IgD-negative memory B cell (primary cell): ENCODE data around the gene ZNF764. TPM values are rescaled to one million over a fixed set of nuclear protein-coding genes. Genes with fewer than 3 reads are reported as not detected.
"Not testable (repeated sequence)": the region's sequence is repeated elsewhere in the genome, so short reads cannot be mapped to it uniquely, and the experiment has no call there.

Source experiments
- H3K27ac Mint-ChIP-seq, 3 donors: one replicate each; pipeline ENCODE4 v1.8.0; 2020 to 2022; ENCODE audit warnings: mild to moderate bottlenecking in 3 of 3, mixed read lengths in 3 of 3, moderate library complexity in 1 of 3
- H3K27me3 Mint-ChIP-seq: one replicate; pipeline ENCODE4 v1.8.0; 2021; ENCODE audit warnings: mixed read lengths
- H3K36me3 Mint-ChIP-seq: one replicate; pipeline ENCODE4 v1.8.0; 2020; ENCODE audit warnings: mild to moderate bottlenecking, mixed read lengths
- H3K4me1 Mint-ChIP-seq, 3 donors: one replicate each; pipeline ENCODE4 v1.8.0; 2020 to 2022; ENCODE audit warnings: mixed read lengths in 3 of 3, mild to moderate bottlenecking in 1 of 3
- H3K4me3 Mint-ChIP-seq, 4 donors: one replicate each; pipeline ENCODE4 v1.8.0; 2020 to 2022; ENCODE audit warnings: mild to moderate bottlenecking in 4 of 4, mixed read lengths in 4 of 4, moderate library complexity in 3 of 4
- H3K9me3 Mint-ChIP-seq, 3 donors: one replicate each; pipeline ENCODE4 v1.8.0; 2020 to 2021; ENCODE audit warnings: mixed read lengths in 3 of 3, mild to moderate bottlenecking in 1 of 3
- polyA plus RNA-seq: library from polyadenylated mRNA; unstranded; fragments of 300-500 nt; fragmentation: Illumina TruSeq; gene quantifications from one replicate; pipeline ENCODE4 v1.2.3, GENCODE V29; 2021

Gene ZNF764
- polyA plus RNA-seq, result 6.2 TPM

GRCh38 chr16:30557957-30558788, at the start of gene ZNF764:
ZNF764 (minus strand) TSS chr16:30558374; CDS start chr16:30558182, 192 bp downstream.
- Mint-ChIP-seq H3K36me3 (peaks cover 2% of the 10 kb centered on the region), H3K9me3 (no peaks in the 10 kb centered on the region), H3K27me3 (peaks cover 6% of the 10 kb centered on the region), H3K4me1 (peaks cover 12 to 18% (median 14%) of the 10 kb centered on the region in 3 donors), H3K4me3 (peak within 1 kb of the TSS; percentile 84 to 95 (median 94)), H3K27ac (peak within 1 kb of the TSS; percentile 89 to 94 (median 93))

GRCh38 chr16:30606004-30606403, 47.8 kb upstream of the ZNF764 start:
- Mint-ChIP-seq H3K36me3 (no peaks in the 10 kb centered on the region), H3K27me3 (no peaks in the 10 kb centered on the region), H3K4me3 (no peak overlapping the region), H3K9me3 (no peaks in the 10 kb centered on the region), H3K27ac (no peak overlapping the region), H3K4me1 (peaks cover 7 to 13% (median 10%) of the 10 kb centered on the region in 3 donors)

- H3K9me3 Mint-ChIP-seq, result no peaks in the 10 kb centered on the region
- H3K27ac Mint-ChIP-seq, result no peak overlapping the region
- H3K4me3 Mint-ChIP-seq, result peak overlapping the region in 1 of 4 donors; percentile 51
- no peaks in the 10 kb centered on the region for H3K36me3 Mint-ChIP-seq
- no peaks in the 10 kb centered on the region for H3K27me3 Mint-ChIP-seq
- peaks cover 2 to 8% (median 3%) of the 10 kb centered on the region in 3 donors for H3K4me1 Mint-ChIP-seq
Observed at GRCh38 chr16:30605158-30605557, 47.0 kb upstream of the ZNF764 start.

GRCh38 chr16:30604316-30604947, 46.3 kb upstream of the ZNF764 start:
- no peaks in the 10 kb centered on the region for H3K36me3 Mint-ChIP-seq
- H3K27me3 Mint-ChIP-seq, result no peaks in the 10 kb centered on the region
- peak overlapping the region in 1 of 4 donors; percentile 41 for H3K4me3 Mint-ChIP-seq
- peaks cover 0 to 7% (median 3%) of the 10 kb centered on the region in 3 donors for H3K4me1 Mint-ChIP-seq
- H3K27ac Mint-ChIP-seq, result no peak overlapping the region
- H3K9me3 Mint-ChIP-seq, result no peaks in the 10 kb centered on the region

GRCh38 chr16:30603945-30604315, 45.8 kb upstream of the ZNF764 start:
- Mint-ChIP-seq H3K9me3 (no peaks in the 10 kb centered on the region), H3K36me3 (no peaks in the 10 kb centered on the region), H3K27ac (no peak overlapping the region), H3K27me3 (no peaks in the 10 kb centered on the region), H3K4me3 (no peak overlapping the region), H3K4me1 (peaks cover 0 to 4% (median 2%) of the 10 kb centered on the region in 3 donors)

- Mint-ChIP-seq H3K4me1 (peaks cover 0 to 4% (median under 1%) of the 10 kb centered on the region in 3 donors), H3K4me3 (peak overlapping the region in 1 of 4 donors; percentile 71), H3K9me3 (no peaks in the 10 kb centered on the region), H3K27ac (no peak overlapping the region), H3K27me3 (no peaks in the 10 kb centered on the region), H3K36me3 (no peaks in the 10 kb centered on the region)
Observed at GRCh38 chr16:30602616-30603277, 44.6 kb upstream of the ZNF764 start.

GRCh38 chr16:30601966-30602365, 43.8 kb upstream of the ZNF764 start:
- Mint-ChIP-seq H3K4me1 (peaks cover 0 to 4% (median 0%) of the 10 kb centered on the region in 3 donors), H3K9me3 (no peaks in the 10 kb centered on the region), H3K27me3 (no peaks in the 10 kb centered on the region), H3K4me3 (no peak overlapping the region), H3K36me3 (no peaks in the 10 kb centered on the region), H3K27ac (no peak overlapping the region)

GRCh38 chr16:30600929-30601328, 42.8 kb upstream of the ZNF764 start:
- Mint-ChIP-seq H3K27ac (no peak overlapping the region), H3K9me3 (no peaks in the 10 kb centered on the region), H3K36me3 (no peaks in the 10 kb centered on the region), H3K4me1 (peaks cover 0 to 4% (median 0%) of the 10 kb centered on the region in 3 donors), H3K27me3 (no peaks in the 10 kb centered on the region), H3K4me3 (no peak overlapping the region)

GRCh38 chr16:30600215-30600614, 42.0 kb upstream of the ZNF764 start:
- no peaks in the 10 kb centered on the region for H3K9me3 Mint-ChIP-seq
- no peaks in the 10 kb centered on the region for H3K27me3 Mint-ChIP-seq
- peak overlapping the region in 1 of 4 donors; percentile 34 for H3K4me3 Mint-ChIP-seq
- peaks cover 0 to 4% (median 0%) of the 10 kb centered on the region in 3 donors for H3K4me1 Mint-ChIP-seq
- H3K36me3 Mint-ChIP-seq, result no peaks in the 10 kb centered on the region
- H3K27ac Mint-ChIP-seq, result no peak overlapping the region

- H3K27me3 Mint-ChIP-seq, result no peaks in the 10 kb centered on the region
- no peaks in the 10 kb centered on the region for H3K4me1 Mint-ChIP-seq
- peaks cover 2% of the 10 kb centered on the region for H3K36me3 Mint-ChIP-seq
- H3K9me3 Mint-ChIP-seq, result peaks cover 0 to 2% (median 0%) of the 10 kb centered on the region in 3 donors
- H3K4me3 Mint-ChIP-seq, result no peak overlapping the region
- no peak overlapping the region for H3K27ac Mint-ChIP-seq
Observed at GRCh38 chr16:30592871-30593270, 34.7 kb upstream of the ZNF764 start.

GRCh38 chr16:30590869-30591268, 32.7 kb upstream of the ZNF764 start:
- not testable (repeated sequence) for H3K27me3 Mint-ChIP-seq, H3K4me1 Mint-ChIP-seq, H3K36me3 Mint-ChIP-seq, H3K27ac Mint-ChIP-seq, H3K9me3 Mint-ChIP-seq, H3K4me3 Mint-ChIP-seq

GRCh38 chr16:30589582-30589981, 31.4 kb upstream of the ZNF764 start:
- not testable (repeated sequence) for H3K27me3 Mint-ChIP-seq, H3K36me3 Mint-ChIP-seq, H3K4me3 Mint-ChIP-seq, H3K27ac Mint-ChIP-seq, H3K9me3 Mint-ChIP-seq
- peaks cover 8 to 14% (median 8%) of the 10 kb centered on the region in 3 donors for H3K4me1 Mint-ChIP-seq

- Mint-ChIP-seq H3K9me3 (no peaks in the 10 kb centered on the region), H3K4me3 (no peak overlapping the region), H3K27ac (no peak overlapping the region), H3K4me1 (peaks cover 8 to 17% (median 12%) of the 10 kb centered on the region in 3 donors), H3K27me3 (no peaks in the 10 kb centered on the region), H3K36me3 (peaks cover 2% of the 10 kb centered on the region)
Observed at GRCh38 chr16:30588651-30589050, 30.5 kb upstream of the ZNF764 start.

GRCh38 chr16:30585400-30586191, 27.4 kb upstream of the ZNF764 start, which contains the start of gene ZNF785:
ZNF785 (minus strand) TSS chr16:30585697; CDS start chr16:30585611, 86 bp downstream.
- peak within 1 kb of the TSS; percentile 44 to 95 (median 93) for H3K27ac Mint-ChIP-seq
- no peaks in the 10 kb centered on the region for H3K36me3 Mint-ChIP-seq
- H3K4me3 Mint-ChIP-seq, result peak within 1 kb of the TSS; percentile 88 to 96 (median 95)
- no peaks in the 10 kb centered on the region for H3K27me3 Mint-ChIP-seq
- no peaks in the 10 kb centered on the region for H3K9me3 Mint-ChIP-seq
- H3K4me1 Mint-ChIP-seq, result peaks cover 12 to 18% (median 12%) of the 10 kb centered on the region in 3 donors
